HEK293 (cell line): ENCODE results near the gene ESX1.

Experiments
- CTCF ChIA-PET: fragments of 350-600 bp; formaldehyde crosslinking; extraction: SDS; loops from one replicate; lab custom pipeline; 2021; ENCODE audit warnings: antibody characterized with exemption; lab: Yijun Ruan, JAX
- POLR2A ChIA-PET: fragments of 300-600 bp; formaldehyde crosslinking; extraction: SDS; loops from one replicate; lab custom pipeline; 2020; ENCODE audit warnings: antibody characterized with exemption, inconsistent platforms; lab: Yijun Ruan, JAX
- H3K27ac ChIP-seq: fragments of 200-500 bp; sonication (Bioruptor generic); 2 replicates; pipeline ENCODE4 v1.5.1; 2014; ENCODE audit warnings: low read depth, low read length, control low read depth, inconsistent platforms; ENCODE audit errors: extremely low read depth
- H3K36me3 ChIP-seq, 2 experiments: fragments of 200-500 bp in 1 of 2; sonication (Bioruptor generic) in 1 of 2; 1 replicate in 1 of 2; 2 replicates in 1 of 2; pipeline ENCODE4 v1.5.1; 2014 to 2017; ENCODE audit warnings: inconsistent platforms in 2 of 2, low read length in 2 of 2; ENCODE audit not compliant: control insufficient read depth in 2 of 2, insufficient read depth in 1 of 2
- H3K4me1 ChIP-seq: fragments of 200-500 bp; sonication (Bioruptor generic); 2 replicates; pipeline ENCODE4 v1.5.1; 2014; ENCODE audit warnings: mild to moderate bottlenecking, low read length, inconsistent platforms; ENCODE audit not compliant: control insufficient read depth, insufficient read depth
- H3K4me3 ChIP-seq: 2 replicates; pipeline ENCODE4 v1.5.1; 2011; ENCODE audit warnings: low read depth, mild to moderate bottlenecking, control low read depth, low read length, moderate library complexity
- H3K9me3 ChIP-seq: fragments of 200-500 bp; sonication (Bioruptor generic); 2 replicates; pipeline ENCODE4 v1.5.1; 2014; ENCODE audit warnings: low read depth, low read length, inconsistent platforms; ENCODE audit not compliant: control insufficient read depth, insufficient read depth
- BCL11A ChIP-seq: fragments of 450-650 bp; formaldehyde crosslinking; IDR thresholded peaks from 2 replicates; pipeline ENCODE4 v1.5.1; 2016; ENCODE audit warnings: low read depth, missing biosample characterization, missing genetic modification characterization
- HOXA7 ChIP-seq: sonication (generic); formaldehyde crosslinking; IDR thresholded peaks from 2 replicates; pipeline ENCODE4 v1.8.1; 2022; ENCODE audit warnings: missing genetic modification reagents, borderline replicate concordance
- KLF10 ChIP-seq: fragments of 450-650 bp; IDR thresholded peaks from 2 replicates; pipeline ENCODE4 v1.5.1; 2018; ENCODE audit warnings: missing biosample characterization, mild to moderate bottlenecking, missing genetic modification characterization
- MEIS1 ChIP-seq: sonication (generic); formaldehyde crosslinking; IDR thresholded peaks from 2 replicates; pipeline ENCODE4 v1.8.1; 2022; ENCODE audit warnings: missing genetic modification reagents, mild to moderate bottlenecking, borderline replicate concordance
- WT1 ChIP-seq: fragments of 450-650 bp; formaldehyde crosslinking; IDR thresholded peaks from 2 replicates; pipeline ENCODE4 v1.5.1; 2016; ENCODE audit warnings: missing biosample characterization, missing genetic modification characterization
- ZNF146 ChIP-seq: fragments of 450-650 bp; formaldehyde crosslinking; IDR thresholded peaks from 2 replicates; pipeline ENCODE4 v1.5.1; 2016; ENCODE audit warnings: missing biosample characterization, missing genetic modification characterization
- ZNF155 ChIP-seq: fragments of 450-650 bp; formaldehyde crosslinking; IDR thresholded peaks from 2 replicates; pipeline ENCODE4 v1.5.1; 2016; ENCODE audit warnings: missing biosample characterization, missing genetic modification characterization
- ZNF23 ChIP-seq: fragments of 450-650 bp; formaldehyde crosslinking; IDR thresholded peaks from 2 replicates; pipeline ENCODE4 v1.5.1; 2016; ENCODE audit warnings: missing biosample characterization, missing genetic modification characterization, borderline replicate concordance
- ZNF266 ChIP-seq: fragments of 450-650 bp; formaldehyde crosslinking; IDR thresholded peaks from 2 replicates; pipeline ENCODE4 v1.5.1; 2016; ENCODE audit warnings: missing biosample characterization, missing genetic modification characterization, low read depth
- ZNF324 ChIP-seq: fragments of 450-650 bp; formaldehyde crosslinking; IDR thresholded peaks from 2 replicates; pipeline ENCODE4 v1.5.1; 2016; ENCODE audit warnings: missing biosample characterization, missing genetic modification characterization
- ZNF341 ChIP-seq: fragments of 450-650 bp; formaldehyde crosslinking; IDR thresholded peaks from 2 replicates; pipeline ENCODE4; 2016; ENCODE audit warnings: low read depth, missing biosample characterization, missing genetic modification characterization
- ZNF426 ChIP-seq: fragments of 450-650 bp; formaldehyde crosslinking; IDR thresholded peaks from 2 replicates; pipeline ENCODE4 v1.5.1; 2017; ENCODE audit warnings: missing biosample characterization, missing genetic modification characterization, mild to moderate bottlenecking, inconsistent platforms, moderate library complexity
- ZNF660 ChIP-seq: fragments of 450-650 bp; IDR thresholded peaks from 2 replicates; pipeline ENCODE4 v1.5.1; 2018; ENCODE audit warnings: missing biosample characterization, mild to moderate bottlenecking, missing genetic modification characterization
- ZNF664 ChIP-seq: fragments of 450-650 bp; formaldehyde crosslinking; IDR thresholded peaks from 2 replicates; pipeline ENCODE4 v1.5.1; 2016; ENCODE audit warnings: missing biosample characterization, missing genetic modification characterization
- ZNF76 ChIP-seq: fragments of 450-650 bp; formaldehyde crosslinking; IDR thresholded peaks from 2 replicates; pipeline ENCODE4; 2016; ENCODE audit warnings: low read depth, missing biosample characterization, missing genetic modification characterization, borderline replicate concordance
- ZNF792 ChIP-seq: fragments of 450-650 bp; formaldehyde crosslinking; IDR thresholded peaks from 2 replicates; pipeline ENCODE4 v1.5.1; 2016; ENCODE audit warnings: missing biosample characterization, missing genetic modification characterization
- ZSCAN16 ChIP-seq: fragments of 450-650 bp; formaldehyde crosslinking; IDR thresholded peaks from 2 replicates; pipeline ENCODE4 v1.5.1; 2016; ENCODE audit warnings: missing biosample characterization, missing genetic modification characterization
- ZXDB ChIP-seq: fragments of 450-650 bp; formaldehyde crosslinking; IDR thresholded peaks from 2 replicates; pipeline ENCODE4 v1.5.1; 2016; ENCODE audit warnings: missing biosample characterization, missing genetic modification characterization
- TF ChIP-seq, protein P1 (sequence below): sonication (generic); formaldehyde crosslinking; IDR thresholded peaks from 2 replicates; pipeline ENCODE4 v1.8.1; 2022; ENCODE audit warnings: mild to moderate bottlenecking, moderate library complexity, missing genetic modification reagents
- TF ChIP-seq, protein P2 (sequence below): fragments of 450-650 bp; formaldehyde crosslinking; IDR thresholded peaks from 2 replicates; pipeline ENCODE4 v1.5.1; 2016; ENCODE audit warnings: missing biosample characterization, missing genetic modification characterization

Gene ESX1

DNA sequence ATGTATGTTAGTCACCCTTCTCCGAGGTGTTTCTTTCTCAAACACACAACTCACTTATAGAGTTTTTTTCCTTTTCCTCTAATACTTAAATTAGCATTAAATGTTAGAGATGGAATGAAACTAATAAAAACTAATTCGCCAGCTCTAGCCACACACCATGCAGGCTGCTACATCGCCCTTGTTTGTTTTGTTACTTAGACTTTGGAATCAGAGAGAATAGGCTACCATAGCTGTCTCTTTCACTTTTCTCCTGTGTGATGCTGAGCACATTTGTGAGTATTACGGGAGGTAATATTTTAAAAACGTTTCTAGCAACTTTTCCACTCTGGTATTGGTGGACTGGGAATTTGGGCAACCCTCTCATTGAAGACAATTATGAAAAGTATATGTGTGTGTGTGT is 43.5 kb downstream of the ESX1 start (continued):
- TF ChIP-seq WT1 (tag by site-specific recombination): no peak
- no peak for TF ChIP-seq ZNF155 (tag by site-specific recombination)

DNA sequence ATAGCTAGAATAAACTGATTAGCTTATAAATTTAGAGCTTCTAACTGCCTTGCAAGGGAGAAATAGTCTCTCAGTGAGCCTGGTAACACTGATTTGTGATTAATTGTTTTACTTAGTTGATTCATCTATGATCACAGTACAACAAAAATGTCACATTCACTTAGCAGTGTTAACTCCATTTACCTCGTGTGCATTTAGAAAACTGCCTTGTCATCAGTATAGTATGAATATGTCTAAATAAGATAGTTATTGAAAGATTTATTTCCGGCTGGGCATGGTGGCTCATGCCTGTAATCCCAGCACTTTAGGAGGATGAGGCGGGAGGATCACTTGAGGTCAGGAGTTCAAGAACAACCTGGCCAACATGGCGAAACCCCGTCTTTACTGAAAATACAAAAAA is 49.2 kb downstream of the ESX1 start:
- Histone ChIP-seq H3K4me1 (no peaks in the 10 kb centered on the region), H3K9me3 (no peaks in the 10 kb centered on the region), H3K27ac (no peak overlapping the region), H3K4me3 (no peak overlapping the region), H3K36me3 (peaks cover 0 to 22% of the 10 kb centered on the region in 2 experiments; a peak in 2 of 3 replicates)
- TF ChIP-seq KLF10 (tag by site-specific recombination): no peak
- TF ChIP-seq, protein P1, sequence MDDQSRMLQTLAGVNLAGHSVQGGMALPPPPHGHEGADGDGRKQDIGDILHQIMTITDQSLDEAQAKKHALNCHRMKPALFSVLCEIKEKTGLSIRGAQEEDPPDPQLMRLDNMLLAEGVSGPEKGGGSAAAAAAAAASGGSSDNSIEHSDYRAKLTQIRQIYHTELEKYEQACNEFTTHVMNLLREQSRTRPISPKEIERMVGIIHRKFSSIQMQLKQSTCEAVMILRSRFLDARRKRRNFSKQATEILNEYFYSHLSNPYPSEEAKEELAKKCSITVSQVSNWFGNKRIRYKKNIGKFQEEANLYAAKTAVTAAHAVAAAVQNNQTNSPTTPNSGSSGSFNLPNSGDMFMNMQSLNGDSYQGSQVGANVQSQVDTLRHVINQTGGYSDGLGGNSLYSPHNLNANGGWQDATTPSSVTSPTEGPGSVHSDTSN (CRISPR knock-in tag): no peak
- TF ChIP-seq ZSCAN16 (tag by site-specific recombination): no peak
- no peak for TF ChIP-seq BCL11A (tag by site-specific recombination)
- no peak for TF ChIP-seq ZNF266 (tag by site-specific recombination)
- TF ChIP-seq ZNF426 (tag by site-specific recombination): no peak
- no peak for TF ChIP-seq ZNF341 (tag by site-specific recombination)
- TF ChIP-seq ZNF324 (tag by site-specific recombination): no peak
- no peak for TF ChIP-seq ZXDB
- no peak for TF ChIP-seq ZNF792
- TF ChIP-seq MEIS1 (CRISPR knock-in tag): no peak
- TF ChIP-seq ZNF660: no peak
- TF ChIP-seq, protein P2, sequence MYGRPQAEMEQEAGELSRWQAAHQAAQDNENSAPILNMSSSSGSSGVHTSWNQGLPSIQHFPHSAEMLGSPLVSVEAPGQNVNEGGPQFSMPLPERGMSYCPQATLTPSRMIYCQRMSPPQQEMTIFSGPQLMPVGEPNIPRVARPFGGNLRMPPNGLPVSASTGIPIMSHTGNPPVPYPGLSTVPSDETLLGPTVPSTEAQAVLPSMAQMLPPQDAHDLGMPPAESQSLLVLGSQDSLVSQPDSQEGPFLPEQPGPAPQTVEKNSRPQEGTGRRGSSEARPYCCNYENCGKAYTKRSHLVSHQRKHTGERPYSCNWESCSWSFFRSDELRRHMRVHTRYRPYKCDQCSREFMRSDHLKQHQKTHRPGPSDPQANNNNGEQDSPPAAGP (tag by site-specific recombination): no peak
- TF ChIP-seq ZNF76 (tag by site-specific recombination): no peak
- TF ChIP-seq ZNF23: no peak
- TF ChIP-seq HOXA7: no peak
- no peak for TF ChIP-seq ZNF664 (tag by site-specific recombination)
- no peak for TF ChIP-seq ZNF146 (tag by site-specific recombination)
- POLR2A ChIA-PET: no interaction called here
- CTCF ChIA-PET: interaction anchor here (0.6 to 2.5 kb wide), 5 partner anchors 10 to 463 kb away, joined by 3 to 18 read pairs (median 3); no protein-coding TSS in a partner anchor
